ENCODE measurements around the gene AHCTF1.

AHCTF1 gene

GRCh38 chr1:246934765-246935164 lies 3.0 kb upstream of the AHCTF1 start:
- Histone ChIP-seq H3K36me3 (ENCODE audit: low read depth) (no peaks in the 10 kb centered on the region), H3K4me1 (ENCODE audit: insufficient read depth, poor library complexity, severe bottlenecking) (no peaks in the 10 kb centered on the region), H3K27ac (ENCODE audit: poor library complexity, severe bottlenecking) (no peak overlapping the region), H3K4me3 (ENCODE audit: severe bottlenecking) (no peak overlapping the region), H3K9me3 (ENCODE audit: severe bottlenecking) (no peaks in the 10 kb centered on the region), H3K27me3 (ENCODE audit: insufficient read depth, poor library complexity, severe bottlenecking) (no peaks in the 10 kb centered on the region)
- ATAC-seq (ENCODE audit: low read depth) (no peak), DNase-seq (ENCODE audit: low spot score) (no peak)
- TF ChIP-seq CTCF (IDR thresholded peaks at IDR 0.05; ENCODE audit: poor library complexity, severe bottlenecking), result no peak

GRCh38 chr1:246933893-246934292 lies 2.1 kb upstream of the AHCTF1 start:
- H3K36me3 ChIP-seq (ENCODE audit: low read depth), result peaks cover 7% of the 10 kb centered on the region
- H3K27me3 ChIP-seq (ENCODE audit: insufficient read depth, poor library complexity, severe bottlenecking), result no peaks in the 10 kb centered on the region
- TF ChIP-seq CTCF (IDR thresholded peaks at IDR 0.05; ENCODE audit: poor library complexity, severe bottlenecking), result no peak
- no peaks in the 10 kb centered on the region for H3K4me1 ChIP-seq (ENCODE audit: insufficient read depth, poor library complexity, severe bottlenecking)
- H3K4me3 ChIP-seq (ENCODE audit: severe bottlenecking), result no peak overlapping the region
- DNase-seq (ENCODE audit: low spot score) (no peak), ATAC-seq (ENCODE audit: low read depth) (no peak)
- H3K9me3 ChIP-seq (ENCODE audit: severe bottlenecking), result no peaks in the 10 kb centered on the region
- no peak overlapping the region for H3K27ac ChIP-seq (ENCODE audit: poor library complexity, severe bottlenecking)

GRCh38 chr1:246932366-246932700 lies 585 bp upstream of the AHCTF1 start:
- DNase-seq (ENCODE audit: low spot score), result no peak
- H3K4me3 ChIP-seq (ENCODE audit: severe bottlenecking), result peak overlapping the region; percentile 90
- no peak for ATAC-seq (ENCODE audit: low read depth)
- peaks cover 18% of the 10 kb centered on the region for H3K36me3 ChIP-seq (ENCODE audit: low read depth)
- TF ChIP-seq CTCF (IDR thresholded peaks at IDR 0.05; ENCODE audit: poor library complexity, severe bottlenecking), result no peak
- H3K9me3 ChIP-seq (ENCODE audit: severe bottlenecking), result no peaks in the 10 kb centered on the region
- H3K27me3 ChIP-seq (ENCODE audit: insufficient read depth, poor library complexity, severe bottlenecking), result no peaks in the 10 kb centered on the region
- H3K27ac ChIP-seq (ENCODE audit: poor library complexity, severe bottlenecking), result peak overlapping the region; percentile 87
- no peaks in the 10 kb centered on the region for H3K4me1 ChIP-seq (ENCODE audit: insufficient read depth, poor library complexity, severe bottlenecking)

GRCh38 chr1:246930830-246931548 lies 759 bp downstream of the AHCTF1 start:
- Histone ChIP-seq H3K4me3 (ENCODE audit: severe bottlenecking) (peak overlapping the region; percentile 90), H3K9me3 (ENCODE audit: severe bottlenecking) (no peaks in the 10 kb centered on the region), H3K27ac (ENCODE audit: poor library complexity, severe bottlenecking) (peak overlapping the region; percentile 87), H3K27me3 (ENCODE audit: insufficient read depth, poor library complexity, severe bottlenecking) (no peaks in the 10 kb centered on the region), H3K36me3 (ENCODE audit: low read depth) (peaks cover 27% of the 10 kb centered on the region), H3K4me1 (ENCODE audit: insufficient read depth, poor library complexity, severe bottlenecking) (no peaks in the 10 kb centered on the region)
- DNase-seq (ENCODE audit: low spot score) (peak; percentile 58), ATAC-seq (ENCODE audit: low read depth) (0 out of 3 replicates have a peak, but pooled peaks have one; percentile 22)
- TF ChIP-seq CTCF (IDR thresholded peaks at IDR 0.05; ENCODE audit: poor library complexity, severe bottlenecking), result no peak

- TF ChIP-seq CTCF (IDR thresholded peaks at IDR 0.05; ENCODE audit: poor library complexity, severe bottlenecking), result no peak
- DNase-seq (ENCODE audit: low spot score) (no peak), ATAC-seq (ENCODE audit: low read depth) (no peak)
- no peaks in the 10 kb centered on the region for H3K4me1 ChIP-seq (ENCODE audit: insufficient read depth, poor library complexity, severe bottlenecking)
- H3K36me3 ChIP-seq (ENCODE audit: low read depth), result peaks cover 34% of the 10 kb centered on the region
- H3K9me3 ChIP-seq (ENCODE audit: severe bottlenecking), result no peaks in the 10 kb centered on the region
- no peak overlapping the region for H3K4me3 ChIP-seq (ENCODE audit: severe bottlenecking)
- H3K27me3 ChIP-seq (ENCODE audit: insufficient read depth, poor library complexity, severe bottlenecking), result no peaks in the 10 kb centered on the region
- no peak overlapping the region for H3K27ac ChIP-seq (ENCODE audit: poor library complexity, severe bottlenecking)
Measured at GRCh38 chr1:246925997-246926626, 5.6 kb downstream of the AHCTF1 start.
